Vagina (tissue), 2 donors: ENCODE results near the gene CALHM4. TPM values are rescaled to one million over a fixed set of nuclear protein-coding genes. Genes with fewer than 3 reads are reported as not detected.

Experiments used
- DNase-seq, 2 donors: peaks; one replicate each; pipeline ENCODE4 v3.0.0-alpha.2; 2017; ENCODE audit errors: extremely low spot score in 2 of 2
- H3K27ac ChIP-seq: fragments of 200-600 bp; sonication (generic); one replicate; pipeline ENCODE4 v1.5.1; 2019
- H3K27me3 ChIP-seq: fragments of 200-600 bp; sonication (generic); one replicate; pipeline ENCODE4 v1.5.1; 2019
- H3K36me3 ChIP-seq, 2 donors: fragments of 200-600 bp; sonication (generic); one replicate each; pipeline ENCODE4 v1.5.1; 2017 to 2019
- H3K4me1 ChIP-seq: fragments of 200-600 bp; sonication (generic); one replicate; pipeline ENCODE4 v1.5.1; 2019
- H3K4me3 ChIP-seq, 2 donors: fragments of 200-600 bp; sonication (generic); 1 replicate in 1 of 2; 2 replicates in 1 of 2; pipeline ENCODE4 v1.5.1; 2016 to 2019
- H3K9me3 ChIP-seq: fragments of 200-600 bp; sonication (generic); one replicate; pipeline ENCODE4 v1.5.1; 2019
- CTCF ChIP-seq, 3 experiments: fragments of 450-650 bp in 2 of 3; fragments of 200-600 bp in 1 of 3; sonication (generic) in 1 of 3; IDR thresholded peaks; one replicate each; pipeline ENCODE4 v1.5.1; 2017 to 2019; ENCODE audit warnings: antibody characterized with exemption in 3 of 3, mild to moderate bottlenecking in 2 of 3, moderate library complexity in 2 of 3
- POLR2A ChIP-seq, 2 donors: fragments of 450-650 bp; IDR thresholded peaks; one replicate each; pipeline ENCODE4 v1.6.1; 2017; ENCODE audit warnings: antibody characterized with exemption in 2 of 2, mild to moderate bottlenecking in 2 of 2, moderate library complexity in 2 of 2
- POLR2AphosphoS5 ChIP-seq, 2 donors: sonication (generic); formaldehyde crosslinking; IDR thresholded peaks; one replicate each; pipeline ENCODE4 v1.9.0; 2017; ENCODE audit warnings: antibody characterized with exemption in 2 of 2, mild to moderate bottlenecking in 2 of 2, low read depth in 1 of 2; ENCODE audit not compliant: insufficient read depth in 1 of 2
- intact Hi-C: fragments of 100-400 bp; cut with DNase I; formaldehyde crosslinking; loops from one replicate; pipeline ENCODE4 v1.15.1; 2023
- total RNA-seq: library from RNA; depleted of rRNA; stranded (reverse); fragments of >200 nt; gene quantifications from one replicate; pipeline ENCODE4 v1.2.3, GENCODE V29; 2016

CALHM4 gene
- total RNA-seq, 1 donor from 2014 or later: not detected

DNA sequence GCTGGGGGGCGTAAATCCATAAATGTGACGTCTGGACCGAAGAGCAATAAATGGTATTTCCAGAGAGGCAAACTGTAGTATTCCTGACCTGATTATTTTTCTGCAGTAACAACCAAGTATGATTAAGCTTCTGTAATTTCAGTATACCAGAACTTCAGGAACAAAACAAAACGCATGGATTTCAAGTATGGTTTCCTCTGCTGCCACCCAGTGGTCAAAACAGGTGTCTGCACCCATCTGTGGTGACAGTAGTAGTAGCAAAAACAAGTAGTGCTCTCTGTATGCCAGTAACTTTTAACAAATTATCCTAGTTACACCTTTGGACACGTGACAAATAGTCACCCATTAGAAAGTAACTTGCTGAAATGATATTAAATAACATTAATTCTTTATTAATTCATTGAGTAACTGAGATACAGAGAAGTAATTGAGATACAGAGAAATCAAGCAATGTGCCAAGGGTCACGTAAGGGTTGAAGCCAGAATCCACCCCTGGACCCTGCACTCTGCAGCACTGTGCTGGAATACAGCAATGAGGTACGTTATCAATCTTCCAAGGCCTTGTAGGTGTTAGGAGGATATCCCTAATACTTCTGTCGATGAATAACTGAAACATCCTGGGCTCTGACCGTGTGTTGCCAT is 7.9 kb downstream of the CALHM4 start:
- Histone ChIP-seq H3K36me3 (no peaks in the 10 kb centered on the region), H3K4me1 (no peaks in the 10 kb centered on the region), H3K9me3 (no peaks in the 10 kb centered on the region), H3K27ac (no peak overlapping the region), H3K4me3 (peak overlapping the region; percentile 12 to 22), H3K27me3 (no peaks in the 10 kb centered on the region)
- no peak for DNase-seq
- no peak for TF ChIP-seq POLR2A (IDR thresholded peaks at IDR 0.05)
- peak; percentile 80 to 86 (median 86) for TF ChIP-seq CTCF (IDR thresholded peaks at IDR 0.05)
- intact Hi-C loops: no loop called here

- TF ChIP-seq POLR2A (IDR thresholded peaks at IDR 0.05): no peak
- TF ChIP-seq CTCF (IDR thresholded peaks at IDR 0.05): no peak
- no peak for TF ChIP-seq POLR2AphosphoS5 (IDR thresholded peaks at IDR 0.05; ENCODE audit: insufficient read depth in 1 of 2, low read depth in 1 of 2)
- intact Hi-C loops: no loop called here
These were observed 8.5 kb downstream of the CALHM4 start for GRCh38 chr6:116562019-116562403.

GRCh38 chr6:116562614-116563013 is 9.1 kb downstream of the CALHM4 start:
- Histone ChIP-seq H3K9me3 (no peaks in the 10 kb centered on the region), H3K4me1 (no peaks in the 10 kb centered on the region), H3K4me3 (no peak overlapping the region), H3K27ac (no peak overlapping the region), H3K36me3 (no peaks in the 10 kb centered on the region), H3K27me3 (no peaks in the 10 kb centered on the region)
- DNase-seq: no peak
- intact Hi-C loops: no loop called here
- TF ChIP-seq POLR2A (IDR thresholded peaks at IDR 0.05): no peak
- TF ChIP-seq CTCF (IDR thresholded peaks at IDR 0.05): no peak
- no peak for TF ChIP-seq POLR2AphosphoS5 (IDR thresholded peaks at IDR 0.05; ENCODE audit: insufficient read depth in 1 of 2, low read depth in 1 of 2)

More at GRCh38 chr6:116562019-116562403, 8.5 kb downstream of the CALHM4 start:
- H3K36me3 ChIP-seq: no peaks in the 10 kb centered on the region
- no peak overlapping the region for H3K4me3 ChIP-seq
- no peak overlapping the region for H3K27ac ChIP-seq
- H3K27me3 ChIP-seq: no peaks in the 10 kb centered on the region
- no peak for DNase-seq
- H3K9me3 ChIP-seq: no peaks in the 10 kb centered on the region
- H3K4me1 ChIP-seq: no peaks in the 10 kb centered on the region

- Histone ChIP-seq H3K27me3 (no peaks in the 10 kb centered on the region), H3K4me3 (no peak overlapping the region), H3K27ac (no peak overlapping the region), H3K9me3 (no peaks in the 10 kb centered on the region), H3K36me3 (no peaks in the 10 kb centered on the region), H3K4me1 (no peaks in the 10 kb centered on the region)
- no peak for DNase-seq
- TF ChIP-seq POLR2AphosphoS5 (IDR thresholded peaks at IDR 0.05; ENCODE audit: insufficient read depth in 1 of 2, low read depth in 1 of 2) (no peak), POLR2A (IDR thresholded peaks at IDR 0.05) (no peak), CTCF (IDR thresholded peaks at IDR 0.05) (no peak)
- intact Hi-C loops: no loop called here
These were observed 10.3 kb downstream of the CALHM4 start for GRCh38 chr6:116563830-116564229.

GRCh38 chr6:116564311-116564710 is 10.8 kb downstream of the CALHM4 start:
- intact Hi-C loops: no loop called here

More at GRCh38 chr6:116564311-116564710, 10.8 kb downstream of the CALHM4 start:
- H3K27ac ChIP-seq: no peak overlapping the region
- no peaks in the 10 kb centered on the region for H3K36me3 ChIP-seq
- H3K4me3 ChIP-seq: no peak overlapping the region
- TF ChIP-seq POLR2A (IDR thresholded peaks at IDR 0.05) (no peak), POLR2AphosphoS5 (IDR thresholded peaks at IDR 0.05; ENCODE audit: insufficient read depth in 1 of 2, low read depth in 1 of 2) (no peak), CTCF (IDR thresholded peaks at IDR 0.05) (no peak)
- no peaks in the 10 kb centered on the region for H3K9me3 ChIP-seq
- no peaks in the 10 kb centered on the region for H3K4me1 ChIP-seq
- no peak for DNase-seq
- H3K27me3 ChIP-seq: no peaks in the 10 kb centered on the region
